Prostate gland (tissue), 2 donors: ENCODE measurements around the gene TLR6.

Experiments used
- POLR2A ChIP-seq: fragments of 450-650 bp; IDR thresholded peaks from one replicate; pipeline ENCODE4 v1.6.1; 2016; ENCODE audit warnings: antibody characterized with exemption, mild to moderate bottlenecking
- POLR2AphosphoS5 ChIP-seq: sonication (generic); formaldehyde crosslinking; IDR thresholded peaks from one replicate; pipeline ENCODE4 v1.6.1; 2017; ENCODE audit warnings: antibody characterized with exemption
- TF ChIP-seq, protein P1 (sequence below), 4 experiments: fragments of 200-600 bp in 2 of 4; fragments of 450-650 bp in 2 of 4; sonication (generic) in 2 of 4; IDR thresholded peaks; 1 replicate in 3 of 4; 2 replicates in 1 of 4; pipeline ENCODE4 v1.5.1; 2016 to 2019; ENCODE audit warnings: antibody characterized with exemption in 4 of 4, mild to moderate bottlenecking in 2 of 4, moderate library complexity in 2 of 4

DNA sequence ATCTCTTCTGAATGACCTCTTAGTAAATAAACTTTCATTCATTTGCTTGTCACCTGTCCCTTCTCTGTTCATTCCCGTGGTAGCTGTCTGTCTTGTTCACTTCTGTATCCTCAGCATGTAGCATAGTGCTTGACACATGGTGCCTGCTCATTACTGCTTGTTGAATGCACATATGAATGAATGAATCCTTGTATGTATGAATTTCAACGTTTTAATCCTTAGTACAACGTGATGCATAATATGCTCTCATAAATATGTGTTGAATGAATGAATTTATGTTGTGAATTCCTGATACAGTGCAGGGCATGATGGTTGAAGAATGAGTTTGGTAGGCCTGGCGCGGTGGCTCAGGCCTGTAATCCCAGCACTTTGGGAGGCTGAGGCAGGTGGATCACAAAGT is 76.8 kb downstream of the TLR6 start:
- TF ChIP-seq, protein P1, sequence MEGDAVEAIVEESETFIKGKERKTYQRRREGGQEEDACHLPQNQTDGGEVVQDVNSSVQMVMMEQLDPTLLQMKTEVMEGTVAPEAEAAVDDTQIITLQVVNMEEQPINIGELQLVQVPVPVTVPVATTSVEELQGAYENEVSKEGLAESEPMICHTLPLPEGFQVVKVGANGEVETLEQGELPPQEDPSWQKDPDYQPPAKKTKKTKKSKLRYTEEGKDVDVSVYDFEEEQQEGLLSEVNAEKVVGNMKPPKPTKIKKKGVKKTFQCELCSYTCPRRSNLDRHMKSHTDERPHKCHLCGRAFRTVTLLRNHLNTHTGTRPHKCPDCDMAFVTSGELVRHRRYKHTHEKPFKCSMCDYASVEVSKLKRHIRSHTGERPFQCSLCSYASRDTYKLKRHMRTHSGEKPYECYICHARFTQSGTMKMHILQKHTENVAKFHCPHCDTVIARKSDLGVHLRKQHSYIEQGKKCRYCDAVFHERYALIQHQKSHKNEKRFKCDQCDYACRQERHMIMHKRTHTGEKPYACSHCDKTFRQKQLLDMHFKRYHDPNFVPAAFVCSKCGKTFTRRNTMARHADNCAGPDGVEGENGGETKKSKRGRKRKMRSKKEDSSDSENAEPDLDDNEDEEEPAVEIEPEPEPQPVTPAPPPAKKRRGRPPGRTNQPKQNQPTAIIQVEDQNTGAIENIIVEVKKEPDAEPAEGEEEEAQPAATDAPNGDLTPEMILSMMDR (IDR thresholded peaks at IDR 0.05), result no peak
- TF ChIP-seq POLR2AphosphoS5, result no peak
- no peak for TF ChIP-seq POLR2A
